Femur (tissue), 1 donor: Measurements from ENCODE around the gene NBPF4.
"Not testable (repeated sequence)": the region's sequence is repeated elsewhere in the genome, so short reads cannot be mapped to it uniquely, and the experiment has no call there.

Experiments used
- DNase-seq: peaks from one replicate; pipeline ENCODE4 v3.0.0-alpha.2; 2017

The NBPF4 gene

DNA sequence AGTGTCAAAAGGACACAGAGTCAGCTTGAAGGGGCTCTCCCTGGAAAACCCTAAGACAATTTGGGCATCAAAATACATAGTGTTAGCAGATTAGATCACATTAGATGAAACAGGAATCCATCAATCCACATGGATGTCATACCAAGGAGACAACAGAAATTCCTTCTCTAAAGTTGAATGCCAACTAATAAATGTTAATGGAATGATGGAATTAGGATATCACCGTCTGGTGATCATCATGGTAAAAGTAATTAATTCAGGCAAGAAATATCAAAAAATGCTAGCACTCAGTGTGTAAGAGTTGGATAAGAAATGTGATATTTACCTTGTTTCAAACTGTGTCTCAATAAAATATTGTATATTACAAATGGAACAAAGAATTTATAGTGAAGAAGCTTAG, 32.9 kb downstream of the NBPF4 start:
- DNase-seq, result no peak

DNA sequence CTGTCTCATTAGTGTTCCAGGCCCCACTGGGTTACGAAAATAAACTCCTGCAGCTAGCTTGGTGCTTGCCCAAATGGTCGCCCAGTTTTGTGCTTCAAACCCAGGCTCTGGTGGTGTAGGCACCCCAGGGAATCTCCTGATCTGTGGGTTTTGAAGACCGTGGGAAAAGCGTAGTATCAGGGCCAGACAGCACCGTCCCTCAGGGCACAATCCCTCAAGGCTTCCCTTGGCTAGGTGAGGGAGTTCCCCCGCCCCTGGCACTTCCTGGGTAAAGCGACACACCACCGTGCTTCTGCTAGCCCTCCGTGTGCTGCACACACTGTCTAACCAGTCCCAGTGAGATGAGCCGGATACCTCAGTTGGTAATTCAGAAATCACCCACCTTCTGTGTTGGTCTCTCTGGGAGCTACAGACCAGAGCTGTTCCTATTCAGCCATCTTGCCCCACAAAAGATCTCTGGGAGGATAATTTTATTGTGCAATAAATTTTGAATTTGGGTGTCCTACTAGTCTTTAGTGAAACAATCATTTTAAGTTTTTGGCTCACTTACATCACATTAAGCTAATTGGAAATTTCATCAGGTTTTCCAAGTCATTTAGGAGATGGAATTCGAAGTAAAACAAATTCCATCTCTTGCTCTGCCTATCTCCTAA, 34.3 kb downstream of the NBPF4 start:
- DNase-seq, result no peak

DNA sequence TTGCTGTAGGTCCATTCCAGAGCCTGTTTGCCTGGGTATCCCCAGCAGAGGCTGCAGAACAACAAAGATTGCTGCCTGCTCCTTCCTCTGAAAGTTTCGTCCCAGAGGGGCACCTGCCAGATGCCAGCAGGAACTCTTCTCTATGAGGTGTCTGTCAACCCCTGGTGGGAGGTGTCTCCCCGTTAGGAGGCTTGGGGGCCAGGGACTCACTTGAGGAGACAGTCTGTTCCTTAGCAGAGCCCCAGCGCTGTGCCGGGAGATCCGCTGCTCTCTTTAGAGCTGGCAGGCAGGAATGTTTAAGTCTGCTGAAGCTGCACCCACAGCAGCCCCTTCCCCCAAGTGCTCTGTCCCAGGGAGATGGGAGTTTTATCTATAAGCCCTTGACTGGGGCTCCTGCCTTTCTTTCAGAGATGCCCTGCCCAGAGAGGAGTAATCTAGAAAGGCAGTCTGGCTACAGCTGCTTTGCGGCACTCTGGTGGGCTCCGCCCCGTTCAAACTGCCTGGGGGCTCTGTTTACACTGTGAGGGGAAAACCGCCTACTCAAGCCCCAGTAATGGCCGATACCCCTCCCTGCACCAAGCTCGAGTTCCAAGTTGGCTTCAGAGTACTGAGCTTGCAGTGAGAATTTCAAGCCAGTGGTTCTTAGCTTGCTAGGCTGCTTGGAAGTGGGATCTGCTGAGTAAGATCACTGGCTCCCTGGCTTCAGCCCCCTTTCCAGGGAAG, 35.0 kb downstream of the NBPF4 start:
- DNase-seq, result peak; percentile 52

DNA sequence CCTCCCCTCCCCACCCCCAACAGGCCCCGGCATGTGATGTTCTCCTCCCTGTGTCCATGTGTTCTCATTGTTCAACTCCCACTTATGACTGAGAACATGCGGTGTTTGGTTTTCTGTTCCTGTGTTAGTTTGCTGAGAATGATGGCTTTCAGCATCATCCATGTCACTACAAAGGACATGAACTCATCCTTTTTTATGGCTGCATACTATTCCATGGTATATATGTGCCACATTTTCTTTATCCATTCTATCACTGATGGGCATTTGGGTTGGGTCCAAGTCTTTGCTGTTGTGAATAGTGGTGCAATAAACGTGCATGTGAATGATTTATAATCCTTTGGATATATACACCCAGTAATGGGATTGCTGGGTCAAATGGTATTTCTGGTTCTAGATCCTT, 40.3 kb downstream of the NBPF4 start:
- DNase-seq, result not testable (repeated sequence)

DNA sequence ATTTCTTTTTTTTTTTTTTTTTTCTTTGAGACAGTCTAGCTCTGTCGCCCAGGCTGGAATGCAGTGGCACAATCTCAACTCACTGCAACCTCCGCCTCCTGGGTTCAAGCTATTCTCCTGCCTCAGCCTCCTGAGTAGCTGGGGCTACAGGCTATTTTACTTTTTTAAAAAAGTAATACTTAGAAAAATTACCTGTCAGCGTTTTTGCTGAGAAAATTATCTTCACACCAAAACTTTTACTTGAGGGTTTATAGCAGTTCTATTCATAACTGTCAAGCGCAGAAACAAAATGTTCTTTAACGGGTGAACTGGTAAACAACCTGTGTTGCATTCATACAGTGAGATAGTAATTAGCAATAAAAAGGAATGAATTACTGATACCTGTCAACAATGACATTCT, 42.2 kb downstream of the NBPF4 start:
- DNase-seq, result no peak

DNA sequence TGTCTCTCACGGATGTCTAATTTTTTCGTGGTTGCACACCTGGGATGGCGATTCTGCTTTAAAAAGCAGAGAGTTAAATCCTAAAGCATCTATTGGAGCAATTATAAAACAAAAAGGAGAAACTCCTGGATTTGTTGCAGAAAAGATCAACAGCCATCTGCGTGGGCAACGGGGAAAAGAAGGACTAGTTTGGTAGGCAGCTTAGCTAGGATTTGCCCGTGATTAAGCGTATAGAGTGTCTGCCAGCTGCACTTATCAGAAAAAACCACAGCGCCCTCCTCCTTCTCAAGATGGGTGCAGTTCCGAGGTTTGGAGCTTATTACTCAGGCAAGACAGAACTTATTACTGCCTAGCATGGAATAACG, 43.2 kb downstream of the NBPF4 start:
- DNase-seq, result no peak

DNA sequence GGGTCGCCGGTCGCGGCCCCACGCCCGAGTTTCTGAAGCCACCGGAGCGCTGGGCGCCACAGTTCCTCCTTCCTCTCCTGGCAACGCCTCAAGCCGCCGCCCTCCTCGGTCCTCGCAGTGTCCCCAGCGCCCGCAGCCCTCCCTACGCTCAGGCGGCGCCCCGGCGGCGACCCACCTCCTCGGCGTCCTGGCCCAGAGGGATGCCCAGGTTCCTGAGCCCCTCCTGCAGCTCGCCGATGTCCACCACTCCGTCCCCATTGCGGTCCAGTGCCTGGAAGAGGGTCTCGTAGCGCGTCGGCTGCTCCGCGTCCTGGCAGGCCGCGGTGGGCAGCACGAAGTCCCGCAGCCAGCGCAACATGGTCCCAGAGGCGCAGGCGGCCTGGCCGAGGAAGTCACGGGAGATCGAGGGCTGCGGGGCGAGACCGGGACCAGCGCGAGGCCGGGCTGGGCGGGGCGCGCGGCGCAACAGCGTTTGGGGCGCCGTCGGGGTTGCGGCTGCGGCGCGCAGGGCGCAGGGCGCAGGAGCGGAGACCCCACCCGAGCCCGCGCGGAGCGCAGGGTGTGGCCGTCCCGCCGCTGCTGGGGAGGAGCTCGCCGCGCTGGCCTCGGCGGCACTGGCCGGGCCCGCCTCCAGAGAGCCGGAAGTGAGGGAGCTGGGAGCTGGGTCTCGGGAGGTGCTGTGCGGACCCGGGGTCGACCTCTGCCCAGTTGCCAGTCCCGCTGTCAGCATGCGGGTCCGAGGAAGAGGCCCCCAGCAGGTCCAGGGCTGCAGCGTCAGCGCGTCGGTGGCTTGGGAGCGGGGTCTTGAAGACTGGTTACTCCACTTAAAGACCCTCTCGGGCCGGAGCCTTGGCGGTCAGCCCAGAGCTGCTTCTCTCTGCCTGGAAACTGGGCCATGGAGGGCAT, 43.8 kb downstream of the NBPF4 start, which contains the start of gene SLC25A24:
SLC25A24 (minus strand) TSS at position 563 of the 906 bp plus-strand sequence; CDS start at position 358, 205 bp downstream.
- DNase-seq, result peak; percentile 91

DNA sequence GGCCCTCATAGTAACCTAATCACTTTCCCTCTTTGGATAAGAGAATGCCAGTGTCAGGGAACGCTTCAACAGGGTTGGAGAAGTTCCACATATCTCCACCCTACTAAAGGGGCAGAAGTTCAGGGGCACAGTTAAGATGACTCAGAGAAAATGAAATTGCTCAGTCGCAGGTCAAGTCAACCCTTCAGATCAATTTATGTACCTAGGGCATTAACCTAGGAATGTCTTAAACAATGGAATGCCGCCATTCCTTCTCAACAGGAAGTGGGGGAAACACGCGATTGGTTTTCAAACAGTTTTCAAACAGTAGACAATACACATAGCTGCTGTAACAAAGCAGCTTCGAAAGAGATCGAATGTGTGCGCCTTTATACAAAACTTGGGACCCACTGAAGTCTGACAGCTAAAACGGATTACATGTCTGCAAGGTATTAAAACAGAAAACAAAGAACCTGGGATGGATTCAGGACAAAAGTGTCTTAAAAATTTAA, 44.6 kb downstream of the NBPF4 start:
- DNase-seq, result no peak

DNA sequence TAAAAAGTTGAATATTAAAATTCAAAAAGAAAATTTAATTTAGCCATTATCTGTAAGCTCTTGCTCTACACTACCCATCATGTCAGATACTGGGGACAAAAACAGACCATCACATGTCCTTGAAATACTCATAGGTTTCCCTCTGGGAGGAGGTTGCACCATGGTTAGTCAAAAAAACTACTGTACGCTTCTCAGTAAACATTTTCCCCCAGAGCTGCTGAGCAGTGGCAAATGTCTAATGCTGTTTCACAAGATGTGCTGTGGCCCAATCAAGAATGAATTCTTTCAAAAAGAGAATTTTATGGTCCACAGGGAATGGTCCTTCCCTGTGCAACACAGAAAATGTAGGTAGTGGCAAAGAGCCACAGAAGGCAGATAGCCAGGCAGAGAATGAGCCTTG, 49.8 kb downstream of the NBPF4 start:
- no peak for DNase-seq

DNA sequence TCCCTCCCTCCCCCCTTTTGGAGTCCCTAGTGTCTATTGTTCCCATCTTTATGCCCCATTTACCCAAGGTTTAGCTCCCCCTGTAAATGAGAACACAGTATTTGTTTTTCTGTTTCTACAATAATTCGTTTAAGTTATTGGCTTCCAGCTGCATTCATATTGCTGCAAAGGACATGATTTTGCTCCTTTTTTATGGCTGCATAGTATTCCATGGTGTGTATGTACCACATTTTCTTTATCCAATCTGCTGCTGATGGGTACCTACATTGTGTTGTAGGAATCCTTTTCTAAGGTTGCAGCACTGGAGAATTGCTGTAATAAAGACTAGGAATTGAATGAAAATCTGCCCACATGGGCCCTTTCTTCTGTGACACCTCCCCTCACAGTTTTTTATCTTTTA, 50.5 kb downstream of the NBPF4 start:
- no peak for DNase-seq

DNA sequence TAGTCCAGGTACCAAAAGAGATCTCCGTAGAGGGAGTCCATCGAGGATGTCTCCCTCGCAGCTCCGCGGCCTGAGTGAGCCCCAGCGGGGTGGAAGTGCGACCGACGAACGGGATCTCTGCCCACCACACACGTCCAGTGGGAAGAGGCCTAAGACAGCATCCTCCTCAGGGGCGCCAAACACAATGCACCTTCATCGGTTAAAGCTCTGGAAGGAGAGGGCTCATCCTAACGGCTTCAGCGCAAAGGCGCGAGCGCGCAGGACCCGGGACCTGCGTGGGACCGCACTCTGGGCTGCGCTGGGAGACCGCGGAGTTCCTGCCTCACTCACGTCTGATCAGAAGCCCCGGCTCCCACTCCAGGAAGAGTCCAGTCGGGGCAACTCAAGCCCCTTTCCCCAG, 51.3 kb downstream of the NBPF4 start:
- DNase-seq, result no peak

DNA sequence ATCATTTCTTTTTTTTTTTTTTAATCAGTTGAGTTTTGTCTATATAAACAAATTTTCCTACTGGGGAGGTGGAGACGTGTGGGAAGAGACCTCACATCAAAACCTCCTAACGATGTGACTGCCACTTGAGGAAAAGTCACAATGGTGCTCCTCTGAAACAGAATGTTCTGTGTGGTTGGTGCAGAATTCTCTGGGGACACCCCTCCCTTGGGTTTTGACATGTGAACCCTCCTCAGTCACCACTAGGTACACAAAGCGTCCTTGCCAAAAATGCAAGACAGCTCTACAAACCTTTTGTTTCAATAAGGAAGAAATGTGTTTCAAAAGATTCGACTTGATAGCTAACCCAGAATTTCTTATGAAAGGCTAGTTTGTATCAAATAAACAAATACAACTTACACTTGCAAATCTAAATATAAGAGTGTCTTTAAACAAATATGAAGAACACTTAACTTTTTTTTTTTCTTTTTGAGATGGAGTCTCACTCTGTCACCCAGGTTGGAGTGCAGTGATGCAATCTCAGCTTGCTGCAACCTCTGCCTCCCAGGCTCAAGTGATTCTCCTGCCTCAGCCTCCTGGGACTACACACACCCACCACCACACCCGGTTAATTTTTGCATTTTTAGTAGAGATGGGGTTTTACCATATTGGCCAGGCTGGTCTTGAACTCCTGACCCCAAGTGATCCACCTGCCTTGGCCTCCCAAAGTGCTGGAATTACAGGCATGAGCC, 53.0 kb downstream of the NBPF4 start:
- DNase-seq, result no peak

DNA sequence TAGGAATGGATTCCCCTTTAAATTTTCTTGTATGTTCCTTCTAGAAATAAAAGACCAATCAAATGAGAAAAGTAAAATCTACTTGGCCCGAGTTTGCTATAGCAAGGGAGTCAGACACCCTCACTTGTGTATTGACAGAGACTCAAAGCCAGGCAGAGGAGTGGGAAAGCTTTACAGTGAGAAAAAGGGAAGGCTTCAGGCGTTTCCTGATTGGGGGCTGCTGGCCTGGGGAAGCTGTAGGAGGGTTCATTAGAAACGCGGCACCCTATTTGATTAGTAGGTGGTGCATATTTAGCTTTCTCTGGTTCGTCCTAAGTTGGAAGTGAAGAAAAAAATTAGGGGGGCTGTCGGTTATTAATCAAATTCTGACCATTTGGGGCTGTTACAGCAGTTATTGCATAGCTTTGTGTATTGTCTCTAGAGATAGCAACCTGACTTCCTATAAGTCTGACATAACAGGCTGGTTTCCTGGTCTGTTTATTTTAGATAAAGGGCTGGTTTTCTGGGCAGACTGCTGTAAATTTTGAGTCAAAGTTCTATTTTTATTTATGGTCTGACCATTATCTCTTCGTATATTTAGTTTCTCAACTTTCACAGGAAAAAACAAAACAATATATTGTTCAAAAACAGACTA, 53.8 kb downstream of the NBPF4 start:
- no peak for DNase-seq

DNA sequence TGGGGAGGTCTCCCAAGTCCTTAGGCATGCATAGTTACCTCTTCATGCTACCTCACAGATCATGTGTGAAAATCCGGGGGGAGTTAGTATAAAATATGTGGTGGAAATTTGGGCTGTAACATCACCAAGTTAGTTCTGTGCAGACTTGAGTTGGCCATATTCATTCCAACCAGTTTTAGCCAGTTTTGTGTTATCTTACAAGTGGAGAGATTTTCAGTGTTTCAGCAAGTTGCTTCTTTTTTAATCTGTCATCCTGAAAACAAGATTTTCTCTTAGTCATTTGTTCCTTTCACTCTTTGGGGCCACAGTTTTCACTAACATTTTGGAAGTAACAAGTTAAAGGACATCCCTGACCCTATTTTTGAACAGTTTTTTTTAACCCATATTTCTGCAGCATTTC, 55.1 kb downstream of the NBPF4 start:
- DNase-seq, result no peak

DNA sequence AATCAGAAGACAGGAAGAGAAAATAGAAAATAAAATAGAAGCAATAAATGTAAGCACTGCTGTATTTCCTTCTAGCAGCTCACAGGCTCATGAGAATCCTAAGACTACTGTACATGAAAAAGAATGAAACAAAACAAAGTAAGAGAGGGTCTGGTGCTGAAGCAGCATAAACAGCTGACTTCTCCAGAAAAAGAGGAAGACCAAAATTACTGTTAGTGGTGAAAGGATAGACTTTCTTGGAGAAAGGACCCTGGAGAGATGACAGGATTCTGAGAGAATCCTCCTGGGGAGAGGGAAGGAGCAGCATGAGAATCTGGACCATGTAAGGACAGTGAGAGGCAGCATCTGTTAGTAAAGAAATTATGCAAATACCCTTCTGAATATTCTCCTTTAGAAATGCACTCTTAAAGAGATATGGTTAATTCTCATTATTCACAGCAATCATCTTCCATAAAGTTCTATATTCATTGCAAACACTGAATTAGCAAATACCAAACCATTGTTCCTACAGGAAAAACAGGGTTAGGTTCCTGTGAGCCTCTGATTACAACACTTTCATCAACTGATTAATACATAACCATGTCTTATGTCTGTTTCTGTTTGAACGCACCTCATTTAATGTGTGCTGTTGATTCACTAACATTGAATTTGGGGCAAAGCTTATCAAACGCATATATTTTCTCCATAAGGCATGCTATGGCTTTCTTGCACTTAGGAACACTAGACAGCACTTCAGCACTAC, 60.7 kb downstream of the NBPF4 start:
- DNase-seq, result no peak

DNA sequence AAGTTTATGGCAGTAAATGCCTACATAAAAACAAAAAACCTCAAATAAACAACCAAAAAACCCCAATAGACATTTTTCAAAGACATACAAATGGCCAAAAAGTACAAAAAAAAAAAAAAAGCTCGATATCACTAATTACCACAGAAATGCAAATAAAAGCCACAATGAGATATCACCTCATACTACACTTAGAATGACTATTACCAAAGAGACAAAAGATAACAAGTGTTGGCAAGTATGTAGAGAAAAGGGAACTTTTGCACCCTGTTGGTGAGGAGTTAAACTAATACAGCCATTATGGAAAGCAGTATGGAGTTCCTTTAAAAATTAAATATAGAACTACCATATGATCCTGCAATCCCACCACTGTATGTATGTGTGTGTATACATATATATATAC, 64.9 kb downstream of the NBPF4 start:
- no peak for DNase-seq
